Lower lobe of right lung (tissue), 2 donors: Measurements from ENCODE around the gene PROSER2. TPM values are rescaled to one million over a fixed set of nuclear protein-coding genes. Genes with fewer than 3 reads are reported as not detected.
"Not testable (repeated sequence)": the region's sequence is repeated elsewhere in the genome, so short reads cannot be mapped to it uniquely, and the experiment has no call there.

ENCODE experiments used
- ATAC-seq, 2 donors: fragments of 200-7000 bp; cut with Tn5 transposase; one replicate each; pipeline ENCODE4 v1.9.1; 2020 to 2022; ENCODE audit warnings: mild to moderate bottlenecking in 2 of 2, moderate library complexity in 2 of 2
- DNase-seq: peaks from one replicate; pipeline ENCODE4 v3.0.0-alpha.2; 2020
- H3K27ac ChIP-seq: fragments of 200-600 bp; one replicate; pipeline ENCODE4 v1.8.0; 2022
- H3K27me3 ChIP-seq: fragments of 200-600 bp; one replicate; pipeline ENCODE4 v1.8.0; 2022; ENCODE audit warnings: low read depth
- H3K36me3 ChIP-seq: fragments of 200-600 bp; one replicate; pipeline ENCODE4 v1.8.0; 2022; ENCODE audit warnings: mild to moderate bottlenecking
- H3K4me1 ChIP-seq: fragments of 200-600 bp; one replicate; pipeline ENCODE4 v1.8.0; 2022
- H3K4me3 ChIP-seq: fragments of 200-600 bp; one replicate; pipeline ENCODE4 v1.8.0; 2022; ENCODE audit warnings: mild to moderate bottlenecking
- H3K9me3 ChIP-seq: fragments of 200-600 bp; one replicate; pipeline ENCODE4 v1.8.0; 2022
- intact Hi-C: fragments of 100-400 bp; cut with DNase I; formaldehyde crosslinking; loops from one replicate; pipeline ENCODE4 v1.11.0; 2022
- total RNA-seq: library from RNA; stranded (reverse); fragmentation: NEBNext Ultra II Directional; extraction: Animal tissue kit (Norgen Biotek cat#: 25700); gene quantifications from one replicate; pipeline ENCODE4 v1.2.1, GENCODE V29; 2021
- TF ChIP-seq, protein P1 (sequence below): fragments of 200-600 bp; IDR thresholded peaks from one replicate; pipeline ENCODE4 v1.8.0; 2022; ENCODE audit warnings: antibody characterized with exemption, mild to moderate bottlenecking
- donor health status: DM: no; HTN: yes; CAD: no; lungs with severe emphysema.

PROSER2 gene
- total RNA-seq, 1 donor from 2014 or later = 18.0 TPM

GRCh38 chr10:11887381-11888227 lies 64.4 kb downstream of the PROSER2 start:
- H3K36me3 ChIP-seq = no peaks in the 10 kb centered on the region
- intact Hi-C loops = no loop called here
- TF ChIP-seq, protein P1, sequence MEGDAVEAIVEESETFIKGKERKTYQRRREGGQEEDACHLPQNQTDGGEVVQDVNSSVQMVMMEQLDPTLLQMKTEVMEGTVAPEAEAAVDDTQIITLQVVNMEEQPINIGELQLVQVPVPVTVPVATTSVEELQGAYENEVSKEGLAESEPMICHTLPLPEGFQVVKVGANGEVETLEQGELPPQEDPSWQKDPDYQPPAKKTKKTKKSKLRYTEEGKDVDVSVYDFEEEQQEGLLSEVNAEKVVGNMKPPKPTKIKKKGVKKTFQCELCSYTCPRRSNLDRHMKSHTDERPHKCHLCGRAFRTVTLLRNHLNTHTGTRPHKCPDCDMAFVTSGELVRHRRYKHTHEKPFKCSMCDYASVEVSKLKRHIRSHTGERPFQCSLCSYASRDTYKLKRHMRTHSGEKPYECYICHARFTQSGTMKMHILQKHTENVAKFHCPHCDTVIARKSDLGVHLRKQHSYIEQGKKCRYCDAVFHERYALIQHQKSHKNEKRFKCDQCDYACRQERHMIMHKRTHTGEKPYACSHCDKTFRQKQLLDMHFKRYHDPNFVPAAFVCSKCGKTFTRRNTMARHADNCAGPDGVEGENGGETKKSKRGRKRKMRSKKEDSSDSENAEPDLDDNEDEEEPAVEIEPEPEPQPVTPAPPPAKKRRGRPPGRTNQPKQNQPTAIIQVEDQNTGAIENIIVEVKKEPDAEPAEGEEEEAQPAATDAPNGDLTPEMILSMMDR = no peak
- no peak overlapping the region for H3K27ac ChIP-seq
- no peaks in the 10 kb centered on the region for H3K4me1 ChIP-seq
- no peaks in the 10 kb centered on the region for H3K27me3 ChIP-seq
- no peaks in the 10 kb centered on the region for H3K9me3 ChIP-seq
- no peak overlapping the region for H3K4me3 ChIP-seq
- DNase-seq (no peak), ATAC-seq (peak in 1 of 2 donors; percentile 8)

- ATAC-seq, intact Hi-C loops, H3K9me3 ChIP-seq, DNase-seq, H3K4me1 ChIP-seq, H3K27me3 ChIP-seq, H3K36me3 ChIP-seq, H3K27ac ChIP-seq, H3K4me3 ChIP-seq: not testable (repeated sequence)
Measured at GRCh38 chr10:11889263-11889662, 66.1 kb downstream of the PROSER2 start.

DNA sequence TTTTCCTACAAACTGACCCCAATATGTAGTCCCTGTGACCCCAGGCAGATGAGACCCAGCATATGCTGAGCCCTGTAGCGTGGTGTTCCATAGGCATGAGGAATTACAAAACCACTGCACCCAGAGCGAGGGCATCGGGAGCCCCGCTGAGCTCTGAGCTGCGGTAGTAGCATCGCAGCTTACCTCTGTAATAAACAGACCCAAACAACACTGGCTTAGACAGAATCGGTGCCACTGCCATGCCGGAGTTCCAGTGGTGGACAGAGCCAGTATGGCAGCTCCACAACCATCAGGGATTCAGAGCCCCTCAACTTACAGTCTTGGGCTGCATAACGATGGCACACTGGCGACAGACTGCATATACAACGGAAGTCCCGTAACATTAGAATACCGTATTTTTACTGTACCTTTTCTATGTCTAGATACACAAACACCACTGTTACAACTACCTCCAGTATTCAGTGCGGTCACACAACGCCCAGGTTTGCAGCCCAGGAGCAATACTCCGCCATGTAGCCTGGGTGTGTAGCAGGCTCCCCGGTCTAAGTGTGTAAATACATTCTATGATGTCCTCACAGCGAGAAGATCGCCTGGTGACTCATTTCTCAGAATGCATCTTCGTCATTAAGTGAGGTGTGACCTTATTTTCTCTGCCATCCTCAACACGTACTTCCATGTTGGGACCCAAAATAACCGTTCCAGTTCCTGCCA lies 68.8 kb downstream of the PROSER2 start:
- TF ChIP-seq, protein P1 = no peak

DNA sequence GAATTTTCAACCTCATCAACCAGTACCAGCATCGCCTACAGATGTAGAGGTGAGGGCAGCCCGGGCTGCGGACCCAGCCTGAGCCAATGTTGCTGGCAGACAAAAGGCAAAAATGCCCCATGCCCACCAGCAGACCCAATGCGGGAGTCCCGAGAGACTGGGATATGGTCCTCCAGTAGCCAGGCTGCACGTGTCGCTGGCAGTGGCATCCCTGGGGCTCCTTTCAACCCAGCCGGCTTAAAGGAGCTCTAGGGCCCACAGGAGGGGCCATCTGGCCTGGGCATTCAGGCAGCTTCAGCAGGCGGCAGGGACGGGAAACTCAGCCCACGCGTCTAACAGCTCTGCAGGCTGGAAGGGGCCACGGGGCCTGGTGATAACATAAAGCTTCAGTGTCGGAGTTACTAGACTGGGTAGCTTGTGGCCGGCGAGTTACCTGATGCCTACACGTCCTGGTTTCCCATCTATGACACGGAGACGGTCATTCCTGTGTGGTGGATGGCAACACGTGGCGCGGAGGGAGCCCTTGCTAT lies 70.7 kb downstream of the PROSER2 start:
- Histone ChIP-seq H3K27ac (no peak overlapping the region), H3K4me3 (no peak overlapping the region), H3K9me3 (no peaks in the 10 kb centered on the region), H3K27me3 (no peaks in the 10 kb centered on the region), H3K4me1 (no peaks in the 10 kb centered on the region), H3K36me3 (no peaks in the 10 kb centered on the region)
- DNase-seq (no peak), ATAC-seq (no peak)
- intact Hi-C loops = no loop called here
- TF ChIP-seq, protein P1 = no peak

More for the DNA sequence above, 68.8 kb downstream of the PROSER2 start:
- ATAC-seq (no peak), DNase-seq (no peak)
- no peak overlapping the region for H3K27ac ChIP-seq
- intact Hi-C loops = no loop called here
- H3K4me1 ChIP-seq = no peaks in the 10 kb centered on the region
- no peaks in the 10 kb centered on the region for H3K27me3 ChIP-seq
- H3K9me3 ChIP-seq = no peaks in the 10 kb centered on the region
- no peaks in the 10 kb centered on the region for H3K36me3 ChIP-seq
- H3K4me3 ChIP-seq = no peak overlapping the region

DNA sequence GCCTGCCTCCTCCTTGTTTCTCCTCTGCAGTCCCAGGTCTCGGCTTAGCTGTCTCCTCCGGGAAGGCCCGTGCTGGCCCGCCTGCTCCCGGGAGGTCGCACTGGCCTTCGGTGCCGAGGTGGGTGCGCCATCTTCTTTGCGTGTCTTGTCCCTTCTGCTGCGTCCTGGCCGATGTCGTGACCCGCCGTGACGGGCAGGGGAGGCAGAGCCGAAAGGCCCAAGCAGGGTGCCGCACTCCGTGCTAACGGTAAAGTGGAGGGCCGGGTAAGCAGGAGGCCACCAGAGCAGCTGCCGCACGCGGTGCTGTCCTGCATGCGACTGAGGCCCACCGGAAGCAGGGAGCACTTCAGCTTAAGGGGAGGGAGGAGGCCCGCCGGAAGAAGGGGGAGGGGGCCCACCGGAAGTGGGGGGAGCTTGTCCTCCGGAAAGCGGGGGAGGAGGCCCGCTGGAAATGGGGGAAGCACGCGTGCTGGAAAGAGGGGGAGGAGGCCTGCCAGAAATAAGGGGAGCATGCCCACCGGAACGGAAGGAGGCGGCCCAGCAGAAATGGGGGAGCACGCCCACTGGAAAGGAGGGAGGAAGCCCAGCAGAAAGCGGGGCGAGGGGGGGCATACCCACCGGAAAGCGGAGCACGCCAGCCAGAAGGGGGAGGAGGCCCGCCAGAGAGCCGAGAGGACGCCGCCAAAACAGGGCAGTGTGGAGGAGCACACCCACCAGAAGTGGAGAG lies 71.4 kb downstream of the PROSER2 start:
- TF ChIP-seq, protein P1 = no peak
- Histone ChIP-seq H3K4me3 (no peak overlapping the region), H3K27me3 (no peaks in the 10 kb centered on the region), H3K36me3 (no peaks in the 10 kb centered on the region), H3K4me1 (no peaks in the 10 kb centered on the region), H3K9me3 (no peaks in the 10 kb centered on the region), H3K27ac (no peak overlapping the region)
- DNase-seq (no peak), ATAC-seq (no peak)
- intact Hi-C loops = no loop called here
